Osteocyte (in vitro differentiated cells): Measurements from ENCODE around the gene CD3E. TPM values are rescaled to one million over a fixed set of nuclear protein-coding genes. Genes with fewer than 3 reads are reported as not detected.

Experiments used
- DNase-seq: peaks from one replicate; pipeline ENCODE4 v3.0.0; 2021; ENCODE audit warnings: mixed read lengths; ENCODE audit not compliant: unreplicated experiment; ENCODE audit errors: extremely low spot score
- H3K27ac Mint-ChIP-seq: one replicate; pipeline ENCODE4 v1.8.0; 2021; ENCODE audit warnings: mild to moderate bottlenecking, mixed read lengths; ENCODE audit not compliant: unreplicated experiment
- H3K27me3 Mint-ChIP-seq: one replicate; pipeline ENCODE4 v1.8.0; 2021; ENCODE audit warnings: mixed read lengths; ENCODE audit not compliant: unreplicated experiment
- H3K36me3 Mint-ChIP-seq: one replicate; pipeline ENCODE4 v1.8.0; 2021; ENCODE audit warnings: mixed read lengths; ENCODE audit not compliant: unreplicated experiment
- H3K4me1 Mint-ChIP-seq: one replicate; pipeline ENCODE4 v1.8.0; 2021; ENCODE audit warnings: mixed read lengths; ENCODE audit not compliant: unreplicated experiment
- H3K4me3 Mint-ChIP-seq: one replicate; pipeline ENCODE4 v1.8.0; 2021; ENCODE audit warnings: mild to moderate bottlenecking, moderate library complexity, mixed read lengths; ENCODE audit not compliant: unreplicated experiment
- H3K9me3 Mint-ChIP-seq: one replicate; pipeline ENCODE4 v1.8.0; 2021; ENCODE audit warnings: mixed read lengths; ENCODE audit not compliant: unreplicated experiment
- total RNA-seq: library from RNA; stranded (reverse); gene quantifications from 2 replicates; pipeline ENCODE4 v1.2.1, GENCODE V29; 2021
- TF ChIP-seq, protein P1 (sequence below): fragments of 200-600 bp; sonication (generic); IDR thresholded peaks from 2 replicates; pipeline ENCODE4 v1.5.0; 2021; ENCODE audit warnings: antibody characterized with exemption, mild to moderate bottlenecking, moderate library complexity

CD3E gene
- total RNA-seq, 1 donor from 2014 or later, result not detected

DNA sequence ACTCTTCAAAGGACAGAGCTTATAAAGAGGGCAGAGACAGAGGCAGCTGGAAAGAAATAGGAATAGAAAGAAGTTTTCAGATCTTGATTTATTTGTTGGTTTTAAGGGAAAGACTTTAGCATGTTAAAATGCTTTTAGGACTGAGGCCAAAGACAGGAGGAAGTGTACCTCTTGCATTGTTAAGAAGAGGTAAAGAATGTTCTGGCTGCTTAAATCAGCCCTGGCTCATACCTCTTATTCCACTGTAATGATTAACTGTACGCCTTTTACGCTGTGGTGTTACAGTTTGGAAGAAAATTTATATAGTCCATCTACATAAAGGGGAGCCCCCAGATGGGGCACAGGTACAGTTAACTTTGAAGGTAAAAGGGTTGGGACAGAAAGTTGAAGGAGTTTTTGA, 30.3 kb upstream of the CD3E start:
- TF ChIP-seq, protein P1, sequence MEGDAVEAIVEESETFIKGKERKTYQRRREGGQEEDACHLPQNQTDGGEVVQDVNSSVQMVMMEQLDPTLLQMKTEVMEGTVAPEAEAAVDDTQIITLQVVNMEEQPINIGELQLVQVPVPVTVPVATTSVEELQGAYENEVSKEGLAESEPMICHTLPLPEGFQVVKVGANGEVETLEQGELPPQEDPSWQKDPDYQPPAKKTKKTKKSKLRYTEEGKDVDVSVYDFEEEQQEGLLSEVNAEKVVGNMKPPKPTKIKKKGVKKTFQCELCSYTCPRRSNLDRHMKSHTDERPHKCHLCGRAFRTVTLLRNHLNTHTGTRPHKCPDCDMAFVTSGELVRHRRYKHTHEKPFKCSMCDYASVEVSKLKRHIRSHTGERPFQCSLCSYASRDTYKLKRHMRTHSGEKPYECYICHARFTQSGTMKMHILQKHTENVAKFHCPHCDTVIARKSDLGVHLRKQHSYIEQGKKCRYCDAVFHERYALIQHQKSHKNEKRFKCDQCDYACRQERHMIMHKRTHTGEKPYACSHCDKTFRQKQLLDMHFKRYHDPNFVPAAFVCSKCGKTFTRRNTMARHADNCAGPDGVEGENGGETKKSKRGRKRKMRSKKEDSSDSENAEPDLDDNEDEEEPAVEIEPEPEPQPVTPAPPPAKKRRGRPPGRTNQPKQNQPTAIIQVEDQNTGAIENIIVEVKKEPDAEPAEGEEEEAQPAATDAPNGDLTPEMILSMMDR, result no peak
- H3K27ac Mint-ChIP-seq, result no peak overlapping the region
- no peak for DNase-seq
- H3K9me3 Mint-ChIP-seq, result no peaks in the 10 kb centered on the region
- no peak overlapping the region for H3K4me3 Mint-ChIP-seq
- no peaks in the 10 kb centered on the region for H3K4me1 Mint-ChIP-seq
- no peaks in the 10 kb centered on the region for H3K36me3 Mint-ChIP-seq
- H3K27me3 Mint-ChIP-seq, result peaks cover 50% of the 10 kb centered on the region

DNA sequence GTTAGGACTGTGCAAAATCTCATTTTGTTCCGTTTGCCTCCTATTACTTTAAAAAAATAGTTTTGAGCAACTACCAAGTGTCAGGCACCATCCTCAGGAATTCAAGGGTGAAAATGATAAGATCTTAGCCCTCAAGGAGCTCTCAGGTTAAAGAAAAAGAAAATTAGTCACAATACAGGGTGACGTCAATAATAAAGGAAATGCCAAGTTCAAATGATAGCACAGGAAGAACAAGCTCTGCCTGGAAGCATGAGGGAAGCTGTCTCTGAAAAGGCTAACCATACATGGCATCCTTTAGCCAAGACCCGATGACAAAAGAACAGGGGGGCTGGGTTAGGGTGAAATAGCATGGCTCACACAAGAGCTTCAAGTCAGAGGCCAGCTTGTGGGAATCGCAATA, 29.4 kb upstream of the CD3E start:
- TF ChIP-seq, protein P1, result no peak
- Mint-ChIP-seq H3K27ac (no peak overlapping the region), H3K9me3 (no peaks in the 10 kb centered on the region), H3K4me3 (no peak overlapping the region), H3K27me3 (peaks cover 43% of the 10 kb centered on the region), H3K36me3 (no peaks in the 10 kb centered on the region), H3K4me1 (no peaks in the 10 kb centered on the region)
- DNase-seq, result no peak

DNA sequence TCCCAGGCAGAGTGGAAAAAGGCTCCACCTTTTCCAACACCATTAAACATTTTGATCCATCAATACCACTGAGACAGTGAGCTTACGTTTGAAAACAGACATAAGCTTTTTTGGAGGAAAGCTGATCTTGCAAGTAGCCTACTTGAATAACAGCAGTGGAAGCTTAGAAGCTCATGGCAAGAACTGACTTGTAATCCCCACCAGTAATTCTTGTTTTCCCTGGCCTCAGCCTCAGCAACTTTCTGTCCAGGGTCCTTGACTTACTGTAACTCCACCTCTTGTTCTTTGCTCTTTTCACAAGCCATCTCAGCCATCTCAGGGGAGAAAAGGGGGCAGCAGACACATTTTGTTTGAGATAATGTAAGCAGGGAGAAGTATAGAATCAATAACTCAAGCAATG, 28.1 kb upstream of the CD3E start:
- no peak overlapping the region for H3K27ac Mint-ChIP-seq
- H3K27me3 Mint-ChIP-seq, result peaks cover 34% of the 10 kb centered on the region
- H3K9me3 Mint-ChIP-seq, result no peaks in the 10 kb centered on the region
- H3K36me3 Mint-ChIP-seq, result no peaks in the 10 kb centered on the region
- H3K4me3 Mint-ChIP-seq, result no peak overlapping the region
- no peaks in the 10 kb centered on the region for H3K4me1 Mint-ChIP-seq
- TF ChIP-seq, protein P1, result no peak
- DNase-seq, result no peak

DNA sequence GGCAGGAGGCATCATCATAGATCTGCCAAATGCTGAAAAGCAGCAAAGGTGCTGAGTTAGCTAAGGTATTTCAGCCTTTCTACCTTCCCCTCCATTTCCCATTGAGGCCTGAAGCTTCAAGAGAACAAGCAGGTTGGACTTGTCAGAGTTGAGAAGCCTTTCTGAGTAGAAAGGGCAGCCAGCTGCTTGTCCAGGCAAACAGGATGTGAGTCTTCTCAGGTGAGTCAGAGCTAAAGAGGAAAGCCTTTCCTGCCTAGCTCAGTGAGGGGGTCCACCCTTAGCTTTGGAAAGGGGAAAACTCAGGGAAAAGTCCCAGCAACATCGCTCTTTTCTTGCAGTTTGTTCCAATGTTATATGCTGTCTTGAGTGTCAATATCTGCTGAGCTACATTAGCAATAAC, 27.2 kb upstream of the CD3E start:
- no peak for DNase-seq
- TF ChIP-seq, protein P1, result no peak
- Mint-ChIP-seq H3K27me3 (peaks cover 31% of the 10 kb centered on the region), H3K4me3 (no peak overlapping the region), H3K4me1 (no peaks in the 10 kb centered on the region), H3K36me3 (no peaks in the 10 kb centered on the region), H3K27ac (no peak overlapping the region), H3K9me3 (no peaks in the 10 kb centered on the region)

DNA sequence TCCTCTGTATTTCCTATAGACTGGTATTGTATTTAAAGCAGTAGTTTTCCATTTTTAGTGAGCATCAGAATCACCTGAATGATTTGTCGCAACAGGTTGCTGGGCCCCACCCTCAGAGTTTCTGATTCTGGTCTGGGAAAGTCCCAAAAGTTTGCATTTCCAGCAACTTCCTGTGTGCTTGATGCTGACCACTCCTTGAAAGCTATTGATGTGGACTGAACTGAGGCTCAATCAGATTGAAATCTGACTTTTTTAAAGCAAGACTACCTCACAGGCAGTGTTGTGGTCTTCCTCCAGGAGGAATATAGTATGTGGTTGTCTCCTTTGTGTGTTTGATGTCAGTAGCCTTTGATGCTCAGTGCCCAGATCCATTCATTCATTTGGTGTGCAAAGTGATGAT, 23.2 kb upstream of the CD3E start:
- Mint-ChIP-seq H3K4me3 (no peak overlapping the region), H3K4me1 (no peaks in the 10 kb centered on the region), H3K36me3 (no peaks in the 10 kb centered on the region), H3K9me3 (no peaks in the 10 kb centered on the region), H3K27ac (no peak overlapping the region), H3K27me3 (peaks cover 26% of the 10 kb centered on the region)
- TF ChIP-seq, protein P1, result no peak
- DNase-seq, result peak; percentile 30
